GM18868 (cell line): ENCODE data around the gene FAM162A.
A peak's percentile ranks its signal among the peaks of the same experiment; 100 is the strongest.

Experiments used
- ATAC-seq: cut with Tn5 transposase; IDR thresholded peaks from one replicate; pipeline ENCODE4 v1.9.1; 2021; ENCODE audit warnings: mild to moderate bottlenecking, moderate library complexity; ENCODE audit not compliant: unreplicated experiment

FAM162A gene

DNA sequence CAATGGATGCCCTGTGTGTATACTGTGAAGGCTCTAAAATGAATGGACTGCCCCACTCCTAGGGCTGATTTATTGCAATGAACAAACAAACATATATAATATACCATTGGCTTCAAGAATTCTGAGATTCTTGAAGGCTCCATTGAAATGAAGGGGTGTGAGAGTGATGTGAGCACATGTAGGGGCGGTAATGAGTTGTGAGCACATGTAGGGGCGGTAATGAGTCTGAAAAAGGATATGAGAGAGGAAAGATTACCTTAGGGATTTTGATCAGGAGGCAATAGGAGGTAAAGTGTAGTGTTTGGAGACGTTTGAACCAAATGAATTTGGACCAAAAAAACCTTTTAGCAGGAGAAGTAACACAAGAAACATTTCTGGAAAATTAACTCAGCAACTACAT lies 3.7 kb downstream of the FAM162A start:
- ATAC-seq: no peak

GRCh38 chr3:122389197-122389596 lies 5.2 kb downstream of the FAM162A start:
- no peak for ATAC-seq

DNA sequence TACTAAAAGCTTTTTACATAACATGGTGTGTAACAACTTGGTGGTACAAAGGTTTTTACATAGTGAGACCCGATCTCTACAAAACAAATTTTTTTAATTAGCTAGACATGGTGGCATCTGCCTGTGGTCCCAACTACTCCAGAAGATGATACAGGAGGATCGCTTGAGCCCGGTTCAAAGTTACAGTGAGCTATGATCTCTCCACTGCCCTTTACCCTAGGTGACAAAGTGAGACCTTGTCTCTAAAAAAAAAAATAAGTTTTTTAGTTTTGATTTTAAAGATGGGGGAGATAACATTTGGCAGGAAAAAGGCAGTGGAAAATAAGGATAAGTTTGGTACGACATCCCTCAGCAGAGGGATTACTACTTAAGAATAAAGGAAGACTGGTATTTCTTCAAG lies 5.9 kb downstream of the FAM162A start:
- no peak for ATAC-seq

DNA sequence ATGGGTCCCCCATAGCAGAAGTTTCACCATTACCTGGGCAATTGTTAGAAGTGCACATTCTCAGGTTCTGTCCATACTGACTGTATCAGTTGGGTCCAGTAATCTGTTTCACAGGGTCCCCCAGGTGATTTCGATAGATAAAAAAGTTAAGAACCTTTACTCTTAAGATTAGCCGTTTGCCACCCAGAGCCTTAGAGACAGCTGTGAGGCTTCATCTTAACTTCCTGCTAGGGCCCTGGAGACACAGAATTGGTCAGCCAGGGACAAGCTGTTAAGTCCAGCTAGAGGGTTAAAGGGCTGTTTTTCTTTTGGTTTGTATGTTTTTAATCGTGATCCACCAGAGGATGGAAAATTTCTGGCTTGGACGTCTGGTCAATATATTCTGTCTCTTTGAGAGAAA lies 6.7 kb downstream of the FAM162A start:
- ATAC-seq: no peak

GRCh38 chr3:122391681-122392446 lies 7.9 kb downstream of the FAM162A start:
- ATAC-seq: no peak

DNA sequence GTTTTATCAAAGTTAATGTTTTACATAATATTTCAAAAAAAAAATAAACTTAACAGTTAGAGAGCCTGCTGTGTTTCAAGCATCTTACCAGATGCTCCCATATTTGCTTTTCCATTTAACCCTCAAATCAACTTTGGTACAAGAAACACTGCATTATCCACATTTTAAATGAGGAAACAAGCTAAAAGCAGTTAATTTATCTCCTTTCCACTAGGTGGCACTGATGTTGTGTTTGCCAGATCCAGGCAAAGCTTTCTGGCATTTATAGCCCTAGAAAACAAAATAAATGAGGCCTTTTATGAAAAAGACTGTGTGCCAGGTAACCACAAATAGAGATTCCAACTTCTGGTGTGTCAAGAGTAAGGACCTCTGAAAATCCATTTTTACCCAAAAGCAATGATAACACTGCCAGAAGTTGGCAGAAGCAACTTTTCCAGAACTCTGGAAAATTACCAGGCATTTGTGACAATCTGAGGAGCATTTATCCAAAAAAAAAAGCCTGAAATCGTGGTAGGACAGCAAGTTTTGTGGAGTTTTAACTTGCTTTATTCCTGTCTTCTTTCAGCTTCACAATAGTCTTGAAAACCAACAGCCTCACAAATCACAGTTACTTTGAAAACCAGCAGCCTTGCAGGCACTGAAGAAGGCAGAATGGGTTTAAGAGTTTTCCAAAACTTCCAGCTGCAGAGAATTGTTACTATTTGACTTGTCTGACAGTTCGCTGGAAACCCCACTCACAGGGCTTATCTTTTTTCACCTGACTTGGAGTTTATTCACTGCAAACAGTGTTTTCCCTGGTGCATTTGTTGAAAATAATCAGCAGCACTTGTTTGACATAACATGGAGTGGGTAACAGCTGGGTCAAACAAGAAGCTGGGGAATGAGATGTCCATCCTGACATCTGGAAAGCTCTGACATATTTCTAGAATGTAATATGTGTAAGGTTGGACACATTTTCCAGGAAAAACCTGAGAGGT lies 9.2 kb downstream of the FAM162A start:
- ATAC-seq: no peak

- ATAC-seq: no peak
These were observed 10.2 kb downstream of the FAM162A start for GRCh38 chr3:122394173-122394572.

- no peak for ATAC-seq
These were observed 11.6 kb downstream of the FAM162A start for GRCh38 chr3:122395582-122395981.

- ATAC-seq: no peak
These were observed 12.5 kb downstream of the FAM162A start for GRCh38 chr3:122396511-122396910.

GRCh38 chr3:122397201-122397600 lies 13.2 kb downstream of the FAM162A start:
- ATAC-seq: no peak

GRCh38 chr3:122398920-122399319 lies 14.9 kb downstream of the FAM162A start:
- ATAC-seq: no peak

DNA sequence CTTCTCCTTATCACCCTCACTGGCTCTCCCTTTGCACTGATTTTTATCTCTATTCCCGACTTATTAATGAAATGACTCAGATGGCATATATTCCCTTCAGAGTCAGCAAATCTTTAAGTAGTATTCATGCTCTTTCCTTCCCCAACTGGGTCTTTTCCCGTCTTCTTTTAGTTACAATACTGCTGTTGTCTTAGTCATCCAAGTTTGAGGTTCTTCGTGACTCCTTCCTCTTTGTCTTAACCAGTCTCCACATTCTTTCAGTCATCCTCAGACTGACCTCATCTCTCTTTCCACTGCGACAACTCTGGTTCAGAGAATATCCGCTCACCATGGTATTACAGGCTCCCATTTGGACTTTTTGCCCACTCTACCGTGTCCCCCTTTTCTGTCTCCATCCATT lies 19.5 kb downstream of the FAM162A start:
- ATAC-seq: no peak

- ATAC-seq: no peak
These were observed 21.0 kb downstream of the FAM162A start for GRCh38 chr3:122405015-122405414.

- ATAC-seq: peak; percentile 75
These were observed 22.2 kb downstream of the FAM162A start for GRCh38 chr3:122406198-122406597.

GRCh38 chr3:122407946-122408345 lies 24.0 kb downstream of the FAM162A start:
- ATAC-seq: no peak

DNA sequence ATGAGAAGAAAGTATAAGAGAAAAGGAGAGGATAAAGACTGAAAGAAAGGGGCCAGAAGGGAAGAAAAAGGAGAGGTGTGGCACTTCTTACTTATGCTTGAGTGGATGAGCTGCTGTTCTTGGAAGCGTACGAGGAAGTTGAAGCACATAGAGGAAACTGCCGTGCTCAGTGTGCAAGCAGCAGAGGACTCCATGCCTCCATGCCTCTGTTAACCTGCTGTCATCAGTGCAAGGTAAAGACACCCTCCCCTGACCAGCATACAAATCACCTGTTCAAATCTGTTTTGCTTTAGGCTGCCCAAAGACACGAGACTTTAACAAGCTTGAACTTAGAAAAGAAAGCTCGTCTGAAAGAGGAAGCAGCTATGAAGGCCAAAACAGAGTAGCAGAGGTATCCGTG lies 25.5 kb downstream of the FAM162A start:
- ATAC-seq: no peak

DNA sequence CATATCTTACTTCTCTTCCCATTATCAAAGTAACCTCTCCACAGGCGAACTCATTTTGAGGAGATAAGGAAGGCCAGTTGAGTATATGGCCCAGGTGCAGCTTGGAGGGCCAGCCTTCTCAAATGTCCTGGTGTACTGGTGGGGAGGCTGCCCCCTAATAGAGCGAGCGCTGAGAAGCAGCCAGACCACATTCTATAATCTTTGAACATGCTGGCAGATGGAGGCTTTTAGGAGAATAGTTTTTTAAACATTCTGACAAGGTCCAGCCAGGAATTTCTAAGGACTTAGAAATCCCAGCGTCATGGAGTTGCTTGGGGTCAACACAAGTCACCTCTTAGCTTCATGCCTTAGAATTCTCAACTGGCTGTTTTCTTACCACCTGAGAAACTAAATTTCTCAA lies 26.1 kb downstream of the FAM162A start:
- no peak for ATAC-seq

- ATAC-seq: no peak
These were observed 26.7 kb downstream of the FAM162A start for GRCh38 chr3:122410639-122411038.

DNA sequence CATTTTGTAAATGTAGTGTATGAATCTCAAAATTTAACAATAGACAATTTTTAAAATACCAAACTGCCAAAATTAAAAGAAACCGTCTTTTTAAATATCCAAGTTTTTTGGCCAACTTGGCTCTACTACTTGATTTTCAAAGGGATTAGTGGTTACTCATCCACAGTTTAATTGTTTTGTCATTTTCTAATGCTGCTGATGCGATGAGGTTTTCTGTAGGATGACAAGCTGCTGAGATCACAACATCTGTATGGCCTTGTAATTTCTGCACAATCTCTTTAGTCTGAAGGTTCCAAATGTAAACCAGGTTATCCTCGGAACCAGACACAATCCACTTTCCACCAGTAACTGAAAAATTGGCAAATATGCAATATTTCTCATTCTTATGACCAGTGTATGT lies 30.4 kb downstream of the FAM162A start:
- ATAC-seq: no peak

DNA sequence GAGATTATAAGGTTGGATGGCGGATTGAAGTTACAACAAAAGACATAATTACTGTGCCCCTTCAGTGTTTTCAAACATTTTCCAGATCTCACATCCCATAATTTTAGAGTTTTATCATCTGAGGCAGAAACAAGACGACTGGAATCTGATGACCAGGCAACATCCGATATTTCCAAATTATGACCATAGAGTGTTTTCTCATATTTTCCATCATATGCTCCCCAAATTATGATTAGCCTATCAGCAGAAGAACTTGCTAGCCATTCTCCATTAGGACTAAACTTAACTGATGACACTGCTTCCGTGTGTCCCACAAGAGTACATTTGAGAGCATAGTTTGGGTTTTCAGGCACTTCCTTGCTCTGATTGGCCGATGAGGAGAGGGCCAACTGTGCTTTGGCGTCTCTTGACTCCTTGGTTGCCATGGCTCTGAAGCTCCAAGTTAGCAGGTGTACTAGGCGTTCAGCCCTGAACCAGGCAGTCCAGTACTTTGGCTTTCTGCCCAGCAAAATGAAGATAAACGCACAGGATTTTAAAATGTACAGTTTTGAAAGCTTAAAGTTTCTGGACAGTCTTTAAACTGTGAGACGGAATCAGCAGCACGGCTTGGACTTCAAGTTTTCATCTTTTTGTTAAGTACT lies 31.2 kb downstream of the FAM162A start:
- ATAC-seq: peak; percentile 67
